A673 (cell line): ENCODE results near the gene IFRD2. TPM values are rescaled to one million over a fixed set of nuclear protein-coding genes. Genes with fewer than 3 reads are reported as not detected.
A peak's percentile ranks its signal among the peaks of the same experiment; 100 is the strongest.

Experiments
- BruUV-seq: library from RNA; stranded (reverse); fragments of 400-500 nt; replicated peaks from 2 replicates; lab custom pipeline; 2021; lab: Mats Ljungman, UMichigan
- CTCF ChIA-PET: fragments of 300-600 bp; sonication (Branson Sonifier 250); formaldehyde crosslinking; loops from one replicate; lab custom pipeline; 2022; ENCODE audit warnings: antibody characterized with exemption; lab: Charles Lee
- POLR2A ChIA-PET: fragments of 300-600 bp; sonication (Branson Sonifier 250); formaldehyde crosslinking; loops from one replicate; lab custom pipeline; 2022; ENCODE audit warnings: antibody characterized with exemption; ENCODE audit not compliant: low non-redundant PET; lab: Charles Lee
- DNase-seq: peaks from one replicate; pipeline ENCODE4 v3.0.0-alpha.2; 2015; ENCODE audit warnings: low spot score
- H3K27ac ChIP-seq: fragments of 200-600 bp; sonication (generic); 2 replicates; pipeline ENCODE4 v1.5.1; 2016; ENCODE audit warnings: mixed run types, low read depth, mild to moderate bottlenecking, mixed read lengths, antibody characterized with exemption, low read length; ENCODE audit not compliant: poor library complexity, severe bottlenecking
- H3K27me3 ChIP-seq: fragments of 200-600 bp; sonication (generic); replicated peaks from 2 replicates; pipeline ENCODE4 v1.6.1; 2017; ENCODE audit warnings: mixed run types, low read depth, mild to moderate bottlenecking, mixed read lengths, antibody characterized with exemption, low read length; ENCODE audit not compliant: insufficient read depth, poor library complexity
- H3K36me3 ChIP-seq: fragments of 200-600 bp; sonication (generic); 2 replicates; pipeline ENCODE4 v1.6.1; 2016; ENCODE audit warnings: mixed run types, mild to moderate bottlenecking, mixed read lengths, antibody characterized with exemption, low read length; ENCODE audit not compliant: insufficient read depth, poor library complexity, severe bottlenecking
- H3K4me1 ChIP-seq: fragments of 200-600 bp; sonication (generic); 2 replicates; pipeline ENCODE4 v1.6.1; 2017; ENCODE audit warnings: mixed run types, mild to moderate bottlenecking, mixed read lengths, antibody characterized with exemption, low read length; ENCODE audit not compliant: insufficient read depth, poor library complexity, severe bottlenecking
- H3K4me3 ChIP-seq: fragments of 200-600 bp; sonication (generic); 2 replicates; pipeline ENCODE4 v1.5.1; 2016; ENCODE audit warnings: low read depth, mixed run types, mild to moderate bottlenecking, mixed read lengths, low read length; ENCODE audit not compliant: poor library complexity, severe bottlenecking
- H3K9me3 ChIP-seq: fragments of 200-600 bp; sonication (generic); 2 replicates; pipeline ENCODE4 v1.6.1; 2016; ENCODE audit warnings: mixed run types, low read depth, mild to moderate bottlenecking, mixed read lengths, antibody characterized with exemption, low read length; ENCODE audit not compliant: poor library complexity, severe bottlenecking
- EZH2 ChIP-seq: fragments of 200-600 bp; sonication (generic); IDR thresholded peaks from 2 replicates; pipeline ENCODE4 v1.6.1; 2017; ENCODE audit warnings: borderline replicate concordance, low read depth, mild to moderate bottlenecking, mixed read lengths, antibody characterized with exemption, low read length; ENCODE audit not compliant: poor library complexity, severe bottlenecking
- intact Hi-C: fragments of 100-400 bp; cut with micrococcal nuclease; formaldehyde crosslinking; loops from one replicate; pipeline ENCODE4 v1.10.0; 2022; ENCODE audit not compliant: unreplicated experiment
- total RNA-seq: library from RNA; stranded (reverse); gene quantifications from 2 replicates; pipeline ENCODE4 v1.2.3, GENCODE V29; 2021
- TF ChIP-seq, protein P1 (sequence below): fragments of 300-800, 200-600 bp; sonication (generic); conservative IDR thresholded peaks from 2 replicates; pipeline ENCODE4 v1.5.1; 2017; ENCODE audit warnings: low read depth, mild to moderate bottlenecking, antibody characterized with exemption, low read length, moderate library complexity, mixed read lengths

The IFRD2 gene
- total RNA-seq, 1 experiment from 2014 or later, result 77.4 TPM

DNA sequence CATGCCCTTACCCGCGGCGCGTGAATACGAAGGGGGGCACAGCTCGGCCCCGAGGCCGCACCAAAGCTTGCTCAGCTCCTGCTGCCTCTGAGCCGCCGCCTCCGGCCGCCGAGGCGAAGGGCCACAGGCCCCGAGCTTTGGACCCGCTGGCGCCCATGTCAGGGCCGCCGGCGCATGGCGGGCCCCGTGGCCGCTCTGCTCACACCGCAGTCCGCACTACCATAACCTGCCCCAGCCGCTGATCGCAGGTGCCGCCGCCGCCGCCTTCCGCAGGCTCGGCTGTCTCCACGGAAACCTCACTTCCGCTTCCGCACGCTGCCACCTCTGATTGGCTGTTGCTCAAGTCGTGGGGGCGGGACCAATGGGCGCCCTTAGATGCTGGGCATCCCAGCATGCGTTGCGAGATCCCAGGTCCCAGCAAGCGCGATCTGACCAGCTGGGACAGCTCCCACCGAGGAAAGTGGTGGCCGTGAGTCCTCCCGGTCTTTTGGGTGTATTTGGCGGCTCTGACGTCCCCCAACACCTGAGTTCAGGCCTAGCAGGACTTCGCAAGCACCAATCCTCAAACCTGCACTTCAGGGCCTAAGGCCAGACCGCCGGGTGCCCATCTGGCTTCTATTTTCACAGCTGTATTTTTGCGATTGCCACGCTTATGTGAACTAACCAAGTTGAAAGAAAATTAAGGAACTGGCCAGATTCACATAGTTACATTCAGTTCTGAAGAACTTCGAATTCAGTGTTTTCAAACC lies 35.9 kb upstream of the IFRD2 start, which contains the start of gene TUSC2:
Gene TUSC2 (minus strand): TSS at position 281 of the 749 bp plus-strand sequence. CDS start 124 bp downstream, at position 157.
- no TSS peak for BruUV-seq
- Histone ChIP-seq H3K36me3 (peaks cover 16% of the 10 kb centered on the region), H3K27me3 (no peaks in the 10 kb centered on the region), H3K27ac (peak within 1 kb of the TSS; percentile 76), H3K4me1 (no peaks in the 10 kb centered on the region), H3K4me3 (peak within 1 kb of the TSS; percentile 76), H3K9me3 (no peaks in the 10 kb centered on the region)
- TF ChIP-seq, protein P1, sequence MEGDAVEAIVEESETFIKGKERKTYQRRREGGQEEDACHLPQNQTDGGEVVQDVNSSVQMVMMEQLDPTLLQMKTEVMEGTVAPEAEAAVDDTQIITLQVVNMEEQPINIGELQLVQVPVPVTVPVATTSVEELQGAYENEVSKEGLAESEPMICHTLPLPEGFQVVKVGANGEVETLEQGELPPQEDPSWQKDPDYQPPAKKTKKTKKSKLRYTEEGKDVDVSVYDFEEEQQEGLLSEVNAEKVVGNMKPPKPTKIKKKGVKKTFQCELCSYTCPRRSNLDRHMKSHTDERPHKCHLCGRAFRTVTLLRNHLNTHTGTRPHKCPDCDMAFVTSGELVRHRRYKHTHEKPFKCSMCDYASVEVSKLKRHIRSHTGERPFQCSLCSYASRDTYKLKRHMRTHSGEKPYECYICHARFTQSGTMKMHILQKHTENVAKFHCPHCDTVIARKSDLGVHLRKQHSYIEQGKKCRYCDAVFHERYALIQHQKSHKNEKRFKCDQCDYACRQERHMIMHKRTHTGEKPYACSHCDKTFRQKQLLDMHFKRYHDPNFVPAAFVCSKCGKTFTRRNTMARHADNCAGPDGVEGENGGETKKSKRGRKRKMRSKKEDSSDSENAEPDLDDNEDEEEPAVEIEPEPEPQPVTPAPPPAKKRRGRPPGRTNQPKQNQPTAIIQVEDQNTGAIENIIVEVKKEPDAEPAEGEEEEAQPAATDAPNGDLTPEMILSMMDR, result no peak
- no peak for TF ChIP-seq EZH2
- ChIA-PET POLR2A (interaction anchor here (0.6 to 1.2 kb wide), 4 partner anchors 9 to 29 kb away, joined by 3 to 27 read pairs (median 4); partner anchors contain the start of genes HYAL3 and NAA80), CTCF (interaction anchor here (0.6 to 1.3 kb wide), 2 partner anchors 9 to 526 kb away, joined by 3 to 4 read pairs; no protein-coding TSS in a partner anchor)
- peak; percentile 95 for DNase-seq
- intact Hi-C loops, result no loop called here

DNA sequence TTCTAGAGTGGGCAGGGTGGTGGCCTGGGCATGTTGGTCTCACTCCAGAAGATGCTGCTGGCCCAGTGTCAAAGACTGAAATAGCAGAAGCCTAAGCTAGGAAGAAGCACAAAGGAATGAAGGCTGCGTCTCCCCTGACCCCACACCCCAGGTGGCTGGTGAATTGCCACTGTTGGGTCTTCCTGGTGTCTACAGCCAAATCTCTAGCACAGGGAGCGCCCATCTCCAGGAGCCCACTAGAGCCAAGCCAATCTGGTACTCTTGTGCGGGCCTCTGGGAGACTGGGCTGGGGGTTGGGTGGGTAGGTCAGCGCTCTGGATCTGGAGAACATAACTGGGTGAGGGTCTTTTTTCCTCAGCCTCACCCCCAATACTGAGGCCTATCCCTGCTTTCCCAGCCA lies 34.9 kb upstream of the IFRD2 start:
- CTCF ChIA-PET, result no interaction called here
- H3K36me3 ChIP-seq, result peaks cover 16% of the 10 kb centered on the region
- POLR2A ChIA-PET, result no interaction called here

DNA sequence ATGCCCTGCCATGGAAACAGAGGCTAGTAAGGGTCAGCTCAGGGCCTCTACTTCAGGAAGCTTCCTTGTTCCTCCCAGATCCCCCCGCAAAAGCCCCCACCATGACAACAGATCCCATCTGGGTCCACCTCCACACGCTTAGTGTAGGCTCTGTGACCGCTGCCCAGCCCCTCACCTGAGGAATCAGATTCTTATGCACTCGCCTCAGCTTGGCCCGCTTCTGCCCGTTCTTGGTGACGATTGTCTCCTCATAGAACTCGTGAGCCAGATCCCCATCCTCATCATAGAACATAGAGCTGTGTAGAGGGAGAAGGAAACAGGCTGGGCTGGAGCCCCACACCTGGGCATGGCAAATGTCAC lies 33.9 kb upstream of the IFRD2 start:
- Histone ChIP-seq H3K4me3 (no peak overlapping the region), H3K36me3 (peaks cover 7% of the 10 kb centered on the region), H3K4me1 (peaks cover 3% of the 10 kb centered on the region), H3K9me3 (no peaks in the 10 kb centered on the region), H3K27me3 (no peaks in the 10 kb centered on the region), H3K27ac (no peak overlapping the region)
- CTCF ChIA-PET, result no interaction called here
- TF ChIP-seq, protein P1, result no peak
- no peak for TF ChIP-seq EZH2
- POLR2A ChIA-PET, result no interaction called here
- no TSS peak for BruUV-seq
- DNase-seq, result no peak
- intact Hi-C loops, result no loop called here

More for the DNA sequence above, 34.9 kb upstream of the IFRD2 start:
- TF ChIP-seq EZH2, result no peak
- TF ChIP-seq, protein P1, result no peak
- peak overlapping the region; percentile 76 for H3K4me3 ChIP-seq
- H3K27ac ChIP-seq, result no peak overlapping the region
- no peaks in the 10 kb centered on the region for H3K4me1 ChIP-seq
- H3K9me3 ChIP-seq, result no peaks in the 10 kb centered on the region
- no peak for DNase-seq
- BruUV-seq, result no TSS peak
- intact Hi-C loops, result no loop called here
- H3K27me3 ChIP-seq, result no peaks in the 10 kb centered on the region
